ENCODE results near the gene GSK3B.

Gene GSK3B

DNA sequence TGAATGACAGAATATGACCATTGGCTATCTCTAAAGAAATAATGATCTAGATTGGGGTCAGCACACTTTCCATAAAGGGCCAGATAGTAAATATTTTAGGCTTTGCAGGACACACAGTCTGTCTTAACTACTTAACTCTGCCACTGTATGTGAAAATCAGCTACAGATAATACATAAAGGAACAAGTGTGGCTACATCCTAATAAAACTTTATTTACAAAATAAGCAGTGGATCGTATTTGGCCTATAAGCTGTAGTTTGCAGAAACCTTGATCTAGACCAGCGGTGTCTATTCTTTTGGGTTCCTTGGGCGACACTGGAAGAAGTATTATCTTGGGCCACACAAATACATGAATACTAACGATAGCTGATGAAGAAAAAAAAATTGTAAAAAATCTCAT lies 27.6 kb downstream of the GSK3B start:
- H3K4ac ChIP-seq (ENCODE audit: low read length), result no peak overlapping the region
- no peak overlapping the region for H4K91ac ChIP-seq (ENCODE audit: low read depth, low read length, poor library complexity)
- no CpG with 5 or more reads among the region's 4 CpGs for WGBS, 2 donors (ENCODE audit: extremely low coverage in 2 of 2, insufficient read length in 2 of 2, insufficient replicate concordance in 1 of 2)

DNA sequence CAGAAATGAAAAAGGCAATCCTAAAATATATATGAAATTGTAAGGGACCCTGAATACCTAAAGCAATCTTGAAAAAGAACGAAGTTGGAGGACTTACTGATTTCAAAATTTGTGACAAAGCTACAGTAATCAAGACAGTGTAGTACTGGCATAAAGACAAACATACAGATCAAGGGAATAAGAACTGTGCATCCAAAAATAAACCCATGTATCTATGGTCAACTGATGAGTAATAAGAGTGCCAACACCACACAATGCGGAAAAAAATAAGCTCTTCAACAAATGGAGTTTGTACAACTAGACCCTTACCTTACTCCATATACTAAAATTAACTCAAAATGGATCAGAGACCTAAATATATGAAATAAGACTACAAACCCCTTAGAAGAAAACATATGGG lies 29.6 kb downstream of the GSK3B start:
- Histone ChIP-seq H3K4ac (ENCODE audit: low read length) (no peak overlapping the region), H3K27ac (replicated peaks; ENCODE audit: low read length) (no peak overlapping the region), H4K8ac (ENCODE audit: low read depth, low read length) (no peak overlapping the region), H3K27me3 (ENCODE audit: control insufficient read depth in 3 of 3, insufficient read depth in 3 of 3, low read depth in 1 of 3, low read length in 3 of 3) (no peaks in the 10 kb centered on the region), H4K91ac (ENCODE audit: low read depth, low read length, poor library complexity) (no peak overlapping the region), H3K9me3 (replicated peaks in 1 of 2; ENCODE audit: control insufficient read depth in 2 of 2, insufficient read depth in 1 of 2, low read depth in 1 of 2, low read length in 2 of 2) (peaks cover 0 to 5% of the 10 kb centered on the region in 2 donors), H2BK5ac (ENCODE audit: low read length) (no peak overlapping the region), H3K18ac (ENCODE audit: low read length) (no peak overlapping the region), H2BK12ac (ENCODE audit: low read length) (no peak overlapping the region), H3K79me1 (ENCODE audit: low read depth, low read length) (no peaks in the 10 kb centered on the region), H3K36me3 (replicated peaks in 1 of 2; ENCODE audit: control insufficient read depth in 2 of 2, insufficient read depth in 2 of 2, low read length in 2 of 2) (no peaks in the 10 kb centered on the region), H2AFZ (ENCODE audit: low read length) (no peak overlapping the region), H3K4me2 (ENCODE audit: insufficient read depth, low read length, poor library complexity, severe bottlenecking) (no peak overlapping the region), H3K4me3 (ENCODE audit: low read length in 2 of 2) (no peak overlapping the region), H2BK15ac (ENCODE audit: low read length) (no peak overlapping the region), H2BK120ac (ENCODE audit: low read depth, low read length) (no peak overlapping the region), H3K4me1 (ENCODE audit: control insufficient read depth in 2 of 2, insufficient read depth in 1 of 2, low read depth in 1 of 2, low read length in 2 of 2) (no peaks in the 10 kb centered on the region), H3K23ac (ENCODE audit: low read depth, low read length, poor library complexity) (no peak overlapping the region), H3K14ac (ENCODE audit: low read length) (no peak overlapping the region), H3K9ac (ENCODE audit: low read depth, low read length, poor library complexity) (no peak overlapping the region), H2AK5ac (ENCODE audit: low read depth, low read length) (no peak overlapping the region)
- no CpG with 5 or more reads among the region's 2 CpGs for whole genome bisulfite sequencing, 2 donors (ENCODE audit: extremely low coverage in 2 of 2, insufficient read length in 2 of 2, insufficient replicate concordance in 1 of 2)
- DNase-seq (ENCODE audit: low spot score), result no peak

More for the DNA sequence above, 27.6 kb downstream of the GSK3B start:
- no peak overlapping the region for H2BK15ac ChIP-seq (ENCODE audit: low read length)
- no peak overlapping the region for H2AFZ ChIP-seq (ENCODE audit: low read length)
- H3K36me3 ChIP-seq (replicated peaks in 1 of 2; ENCODE audit: control insufficient read depth in 2 of 2, insufficient read depth in 2 of 2, low read length in 2 of 2), result no peaks in the 10 kb centered on the region
- DNase-seq (ENCODE audit: low spot score), result no peak
- no peak overlapping the region for H3K4me3 ChIP-seq (ENCODE audit: low read length in 2 of 2)
- no peak overlapping the region for H3K14ac ChIP-seq (ENCODE audit: low read length)
- no peak overlapping the region for H2BK120ac ChIP-seq (ENCODE audit: low read depth, low read length)
- no peaks in the 10 kb centered on the region for H3K79me1 ChIP-seq (ENCODE audit: low read depth, low read length)
- no peak overlapping the region for H2BK12ac ChIP-seq (ENCODE audit: low read length)
- H3K4me2 ChIP-seq (ENCODE audit: insufficient read depth, low read length, poor library complexity, severe bottlenecking), result no peak overlapping the region
- H2BK5ac ChIP-seq (ENCODE audit: low read length), result no peak overlapping the region
- no peak overlapping the region for H3K9ac ChIP-seq (ENCODE audit: low read depth, low read length, poor library complexity)
- H3K27ac ChIP-seq (replicated peaks; ENCODE audit: low read length), result no peak overlapping the region
- H4K8ac ChIP-seq (ENCODE audit: low read depth, low read length), result no peak overlapping the region
- H3K9me3 ChIP-seq (replicated peaks in 1 of 2; ENCODE audit: control insufficient read depth in 2 of 2, insufficient read depth in 1 of 2, low read depth in 1 of 2, low read length in 2 of 2), result peaks cover 0 to 5% of the 10 kb centered on the region in 2 donors
- H3K27me3 ChIP-seq (ENCODE audit: control insufficient read depth in 3 of 3, insufficient read depth in 3 of 3, low read depth in 1 of 3, low read length in 3 of 3), result no peaks in the 10 kb centered on the region
- H3K23ac ChIP-seq (ENCODE audit: low read depth, low read length, poor library complexity), result no peak overlapping the region
- H3K18ac ChIP-seq (ENCODE audit: low read length), result no peak overlapping the region
- H2AK5ac ChIP-seq (ENCODE audit: low read depth, low read length), result no peak overlapping the region
- H3K4me1 ChIP-seq (ENCODE audit: control insufficient read depth in 2 of 2, insufficient read depth in 1 of 2, low read depth in 1 of 2, low read length in 2 of 2), result no peaks in the 10 kb centered on the region

DNA sequence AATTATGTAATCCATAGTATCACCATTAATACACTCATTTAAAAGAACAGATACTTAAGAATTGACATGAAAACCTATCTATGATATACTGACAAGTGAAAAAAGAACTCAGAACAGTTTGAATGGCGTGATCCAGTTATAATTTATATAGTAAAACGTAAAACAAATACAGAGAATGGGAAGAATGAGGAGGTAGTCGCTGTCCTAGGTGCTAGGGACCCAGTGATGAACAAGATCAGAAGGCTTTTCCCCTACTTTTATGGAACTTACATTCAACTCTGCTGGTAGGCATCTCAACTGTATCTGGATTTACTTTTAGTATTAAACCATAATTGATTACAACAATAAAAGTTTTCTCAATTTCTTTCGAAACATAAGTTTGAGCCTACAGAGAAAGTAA lies 31.8 kb downstream of the GSK3B start:
- Histone ChIP-seq H3K4me2 (ENCODE audit: insufficient read depth, low read length, poor library complexity, severe bottlenecking) (no peak overlapping the region), H3K4me3 (ENCODE audit: low read length in 2 of 2) (no peak overlapping the region), H3K18ac (ENCODE audit: low read length) (no peak overlapping the region), H2BK12ac (ENCODE audit: low read length) (no peak overlapping the region), H2BK15ac (ENCODE audit: low read length) (no peak overlapping the region), H3K79me1 (ENCODE audit: low read depth, low read length) (no peaks in the 10 kb centered on the region), H3K9ac (ENCODE audit: low read depth, low read length, poor library complexity) (no peak overlapping the region), H2BK120ac (ENCODE audit: low read depth, low read length) (no peak overlapping the region), H2AFZ (ENCODE audit: low read length) (no peak overlapping the region), H3K4me1 (ENCODE audit: control insufficient read depth in 2 of 2, insufficient read depth in 1 of 2, low read depth in 1 of 2, low read length in 2 of 2) (peaks cover 3% of the 10 kb centered on the region in 2 donors), H3K14ac (ENCODE audit: low read length) (no peak overlapping the region), H4K91ac (ENCODE audit: low read depth, low read length, poor library complexity) (no peak overlapping the region), H4K8ac (ENCODE audit: low read depth, low read length) (no peak overlapping the region), H3K36me3 (replicated peaks in 1 of 2; ENCODE audit: control insufficient read depth in 2 of 2, insufficient read depth in 2 of 2, low read length in 2 of 2) (peaks cover 0 to 5% of the 10 kb centered on the region in 2 donors), H2BK5ac (ENCODE audit: low read length) (no peak overlapping the region), H2AK5ac (ENCODE audit: low read depth, low read length) (no peak overlapping the region), H3K23ac (ENCODE audit: low read depth, low read length, poor library complexity) (no peak overlapping the region), H3K27me3 (ENCODE audit: control insufficient read depth in 3 of 3, insufficient read depth in 3 of 3, low read depth in 1 of 3, low read length in 3 of 3) (no peaks in the 10 kb centered on the region), H3K27ac (replicated peaks; ENCODE audit: low read length) (no peak overlapping the region), H3K4ac (ENCODE audit: low read length) (no peak overlapping the region), H3K9me3 (replicated peaks in 1 of 2; ENCODE audit: control insufficient read depth in 2 of 2, insufficient read depth in 1 of 2, low read depth in 1 of 2, low read length in 2 of 2) (peaks cover 0 to 5% of the 10 kb centered on the region in 2 donors)
- no peak for DNase-seq (ENCODE audit: low spot score)
- WGBS, 2 donors (ENCODE audit: extremely low coverage in 2 of 2, insufficient read length in 2 of 2, insufficient replicate concordance in 1 of 2), result no CpG with 5 or more reads among the region's 4 CpGs

DNA sequence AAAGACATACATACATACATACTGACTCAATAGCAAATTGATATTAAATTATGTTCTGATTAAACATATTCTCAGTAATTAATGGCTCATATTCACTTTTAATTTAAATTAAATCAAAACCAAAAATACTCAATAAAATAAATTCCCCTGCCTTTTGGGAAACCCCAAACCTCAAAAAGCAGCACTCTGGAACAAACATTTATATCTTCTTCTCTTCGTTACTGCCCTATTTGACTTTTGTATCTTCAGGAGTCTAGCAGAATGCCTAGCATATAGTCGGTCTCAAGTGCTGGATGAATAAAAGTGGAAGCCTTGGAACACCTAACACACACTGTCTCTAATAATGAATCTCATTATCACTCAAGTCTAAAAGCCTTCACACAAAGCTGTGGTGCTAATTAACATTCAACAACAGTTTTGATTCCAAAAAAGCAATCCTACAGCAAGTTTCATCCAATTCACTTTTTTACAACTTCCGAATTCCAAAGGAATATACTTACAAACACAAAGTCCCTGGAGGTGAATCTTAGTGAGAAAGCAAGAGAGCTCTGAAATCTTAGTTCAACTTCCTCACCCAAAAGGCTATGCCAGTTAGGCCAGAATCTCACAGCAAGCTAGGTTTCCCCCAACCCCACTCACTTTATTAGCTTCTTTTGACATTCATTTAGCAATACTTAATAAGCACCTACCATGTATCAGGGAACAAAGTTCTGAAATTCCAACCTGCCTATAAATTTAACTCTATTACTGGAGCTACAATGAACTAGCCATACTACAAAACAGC lies 35.0 kb downstream of the GSK3B start:
- no CpG with 5 or more reads among the region's 3 CpGs for WGBS, 2 donors (ENCODE audit: extremely low coverage in 2 of 2, insufficient read length in 2 of 2, insufficient replicate concordance in 1 of 2)
- H3K14ac ChIP-seq (ENCODE audit: low read length), result no peak overlapping the region
- peaks cover 0 to 9% of the 10 kb centered on the region in 2 donors for H3K36me3 ChIP-seq (replicated peaks in 1 of 2; ENCODE audit: control insufficient read depth in 2 of 2, insufficient read depth in 2 of 2, low read length in 2 of 2)
- no peak overlapping the region for H3K4me3 ChIP-seq (ENCODE audit: low read length in 2 of 2)
- H3K9me3 ChIP-seq (replicated peaks in 1 of 2; ENCODE audit: control insufficient read depth in 2 of 2, insufficient read depth in 1 of 2, low read depth in 1 of 2, low read length in 2 of 2), result no peaks in the 10 kb centered on the region
- no peak overlapping the region for H2BK12ac ChIP-seq (ENCODE audit: low read length)
- H2BK5ac ChIP-seq (ENCODE audit: low read length), result no peak overlapping the region
- no peak overlapping the region for H3K27ac ChIP-seq (replicated peaks; ENCODE audit: low read length)
- H3K18ac ChIP-seq (ENCODE audit: low read length), result no peak overlapping the region
- no peak overlapping the region for H3K9ac ChIP-seq (ENCODE audit: low read depth, low read length, poor library complexity)
- H3K4me2 ChIP-seq (ENCODE audit: insufficient read depth, low read length, poor library complexity, severe bottlenecking), result no peak overlapping the region
- H2BK15ac ChIP-seq (ENCODE audit: low read length), result no peak overlapping the region
- H2AK5ac ChIP-seq (ENCODE audit: low read depth, low read length), result no peak overlapping the region
- no peak overlapping the region for H2AFZ ChIP-seq (ENCODE audit: low read length)
- H3K23ac ChIP-seq (ENCODE audit: low read depth, low read length, poor library complexity), result no peak overlapping the region
- no peak overlapping the region for H4K8ac ChIP-seq (ENCODE audit: low read depth, low read length)
- H2BK120ac ChIP-seq (ENCODE audit: low read depth, low read length), result no peak overlapping the region
- H3K4me1 ChIP-seq (ENCODE audit: control insufficient read depth in 2 of 2, insufficient read depth in 1 of 2, low read depth in 1 of 2, low read length in 2 of 2), result peaks cover 3% of the 10 kb centered on the region in 2 donors
- H4K91ac ChIP-seq (ENCODE audit: low read depth, low read length, poor library complexity), result no peak overlapping the region
- H3K79me1 ChIP-seq (ENCODE audit: low read depth, low read length), result no peaks in the 10 kb centered on the region
- no peaks in the 10 kb centered on the region for H3K27me3 ChIP-seq (ENCODE audit: control insufficient read depth in 3 of 3, insufficient read depth in 3 of 3, low read depth in 1 of 3, low read length in 3 of 3)
- H3K4ac ChIP-seq (ENCODE audit: low read length), result no peak overlapping the region
- no peak for DNase-seq (ENCODE audit: low spot score)
